ENCODE measurements around the gene ITPR2.

DNA sequence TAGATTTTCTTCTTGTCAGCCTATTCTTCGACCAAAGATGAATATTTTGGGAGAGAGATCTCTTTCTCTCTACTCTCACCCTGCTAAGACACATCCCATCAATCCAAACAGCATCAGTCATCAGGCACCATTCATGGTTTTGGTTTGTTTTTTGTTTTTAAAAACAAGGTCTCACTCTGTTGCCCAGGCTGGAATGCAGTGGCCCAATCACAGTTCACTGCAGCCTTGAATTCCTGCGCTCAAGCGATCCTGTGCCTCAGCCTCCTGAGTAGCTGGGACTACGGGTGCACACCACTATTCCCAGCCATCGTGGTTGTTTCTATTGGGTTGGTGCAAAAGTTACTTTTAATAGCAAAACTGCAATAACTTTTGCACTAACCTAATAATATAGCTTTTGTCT lies 14.4 kb upstream of the ITPR2 start:
- TF ChIP-seq EZH2 (IDR thresholded peaks at IDR 0.05; ENCODE audit: insufficient read depth, poor library complexity, severe bottlenecking) (no peak), EZH2phosphoT487 (IDR thresholded peaks at IDR 0.05; ENCODE audit: insufficient read depth, low read depth) (no peak)
